Loucy (cell line): ENCODE data around the gene DOCK10.

ENCODE experiments used
- EZH2phosphoT487 ChIP-seq: fragments of 200-600 bp; IDR thresholded peaks from 2 replicates; pipeline ENCODE4 v1.6.1; 2018; ENCODE audit warnings: antibody characterized with exemption, mild to moderate bottlenecking, moderate library complexity, borderline replicate concordance
- TF ChIP-seq, protein P1 (sequence below): fragments of 200-600 bp; sonication (generic); conservative IDR thresholded peaks from 2 replicates; pipeline ENCODE4 v1.5.1; 2014; ENCODE audit warnings: mild to moderate bottlenecking, antibody characterized with exemption, low read length

DNA sequence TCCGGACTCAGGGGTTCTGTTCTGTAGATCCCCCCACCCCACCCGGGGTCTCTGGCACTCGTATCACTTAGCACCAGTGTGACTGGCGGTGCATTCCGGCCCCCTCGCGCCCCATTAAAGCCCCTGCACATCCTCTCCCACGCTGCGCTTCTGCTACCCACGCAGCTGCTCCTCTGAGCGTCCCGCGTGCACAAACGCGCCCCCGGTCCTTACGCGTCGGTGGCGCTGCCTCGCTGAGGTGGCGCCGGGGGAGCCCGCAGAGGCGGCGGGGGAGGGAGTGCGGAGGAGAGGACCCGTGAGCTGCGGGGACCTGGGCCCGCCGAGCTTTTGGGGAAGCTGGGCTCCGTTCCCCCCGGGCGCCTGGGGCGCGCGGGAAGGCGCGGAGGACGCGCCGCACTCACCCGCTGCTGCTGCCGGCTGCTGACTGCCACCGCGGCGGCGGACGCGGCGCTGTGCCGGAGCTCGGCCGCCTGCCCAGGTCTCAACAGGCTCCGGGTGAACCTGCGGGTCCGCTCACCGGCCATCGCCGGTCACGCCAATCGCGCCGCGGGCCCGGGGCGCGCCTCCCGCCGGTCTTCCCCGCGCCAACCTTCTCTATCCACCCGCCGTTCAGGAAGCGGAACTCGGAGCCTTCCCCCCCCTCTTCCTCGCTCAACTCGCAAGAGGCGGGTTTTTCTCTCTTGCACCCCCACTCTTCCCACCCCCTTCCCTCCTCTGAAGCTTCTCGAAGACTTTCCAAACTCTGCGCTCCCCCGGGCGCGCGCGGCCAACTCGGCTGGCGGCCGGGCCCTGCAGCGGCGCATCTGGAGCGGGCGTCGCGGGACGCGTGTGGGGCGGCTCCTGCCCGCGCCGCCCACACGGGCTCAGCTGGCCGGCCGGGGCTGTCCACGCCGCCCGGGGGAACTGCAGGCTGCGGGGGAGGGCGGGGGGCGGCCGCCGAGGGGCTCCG lies at the start of gene DOCK10:
- TF ChIP-seq, protein P1, sequence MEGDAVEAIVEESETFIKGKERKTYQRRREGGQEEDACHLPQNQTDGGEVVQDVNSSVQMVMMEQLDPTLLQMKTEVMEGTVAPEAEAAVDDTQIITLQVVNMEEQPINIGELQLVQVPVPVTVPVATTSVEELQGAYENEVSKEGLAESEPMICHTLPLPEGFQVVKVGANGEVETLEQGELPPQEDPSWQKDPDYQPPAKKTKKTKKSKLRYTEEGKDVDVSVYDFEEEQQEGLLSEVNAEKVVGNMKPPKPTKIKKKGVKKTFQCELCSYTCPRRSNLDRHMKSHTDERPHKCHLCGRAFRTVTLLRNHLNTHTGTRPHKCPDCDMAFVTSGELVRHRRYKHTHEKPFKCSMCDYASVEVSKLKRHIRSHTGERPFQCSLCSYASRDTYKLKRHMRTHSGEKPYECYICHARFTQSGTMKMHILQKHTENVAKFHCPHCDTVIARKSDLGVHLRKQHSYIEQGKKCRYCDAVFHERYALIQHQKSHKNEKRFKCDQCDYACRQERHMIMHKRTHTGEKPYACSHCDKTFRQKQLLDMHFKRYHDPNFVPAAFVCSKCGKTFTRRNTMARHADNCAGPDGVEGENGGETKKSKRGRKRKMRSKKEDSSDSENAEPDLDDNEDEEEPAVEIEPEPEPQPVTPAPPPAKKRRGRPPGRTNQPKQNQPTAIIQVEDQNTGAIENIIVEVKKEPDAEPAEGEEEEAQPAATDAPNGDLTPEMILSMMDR: no peak
- TF ChIP-seq EZH2phosphoT487: no peak
